NCI-H2171 treated with DMSO at 0.1 percent for 48 hours (cell line): ENCODE data around the gene SNAI3.
A peak's percentile ranks its signal among the peaks of the same experiment; 100 is the strongest.

ENCODE experiments used
- DNase-seq: peaks from one replicate; lab custom pipeline; 2025; lab: John Stamatoyannopoulos, UW

The SNAI3 gene

GRCh38 chr16:88665570-88665969 is 20.7 kb downstream of the SNAI3 start:
- no peak for DNase-seq

GRCh38 chr16:88665148-88665547 is 21.2 kb downstream of the SNAI3 start:
- DNase-seq: no peak

GRCh38 chr16:88662843-88663606 is 23.3 kb downstream of the SNAI3 start, which contains the start of gene MVD:
TSS of gene MVD (minus strand) at chr16:88663091. CDS start at chr16:88663080, 11 bp downstream.
- peak; percentile 94 for DNase-seq

GRCh38 chr16:88662222-88662842 is 24.0 kb downstream of the SNAI3 start:
- DNase-seq: no peak

GRCh38 chr16:88661468-88661867 is 24.8 kb downstream of the SNAI3 start:
- no peak for DNase-seq

GRCh38 chr16:88659160-88659559 is 27.1 kb downstream of the SNAI3 start:
- DNase-seq: no peak

GRCh38 chr16:88658714-88659113 is 27.6 kb downstream of the SNAI3 start:
- peak; percentile 40 for DNase-seq

- DNase-seq: no peak
Observed at GRCh38 chr16:88657371-88657770, 28.9 kb downstream of the SNAI3 start.

GRCh38 chr16:88656291-88656980 is 29.9 kb downstream of the SNAI3 start:
- no peak for DNase-seq

GRCh38 chr16:88655733-88656281 is 30.5 kb downstream of the SNAI3 start:
- no peak for DNase-seq

GRCh38 chr16:88655053-88655732 is 31.1 kb downstream of the SNAI3 start:
- no peak for DNase-seq

- DNase-seq: no peak
Observed at GRCh38 chr16:88654363-88655052, 31.8 kb downstream of the SNAI3 start.

- no peak for DNase-seq
Observed at GRCh38 chr16:88653596-88654362, 32.5 kb downstream of the SNAI3 start.

- DNase-seq: no peak
Observed at GRCh38 chr16:88653101-88653500, 33.2 kb downstream of the SNAI3 start.

- DNase-seq: no peak
Observed at GRCh38 chr16:88652762-88653063, 33.6 kb downstream of the SNAI3 start.

- no peak for DNase-seq
Observed at GRCh38 chr16:88651989-88652761, 34.1 kb downstream of the SNAI3 start.

GRCh38 chr16:88651276-88651988 is 34.9 kb downstream of the SNAI3 start:
- DNase-seq: no peak

- peak; percentile 33 for DNase-seq
Observed at GRCh38 chr16:88650749-88651275, 35.5 kb downstream of the SNAI3 start, which contains the start of gene CYBA. TSS of gene CYBA (minus strand) at chr16:88651053. CDS start at chr16:88651013, 40 bp downstream.
